ENCODE results near the gene GRN.

The GRN gene

GRCh38 chr17:44374306-44375195 lies 29.4 kb downstream of the GRN start:
- DNase-seq (ENCODE audit: low read depth), result no peak
- TF ChIP-seq CTCF (IDR thresholded peaks at IDR 0.05; ENCODE audit: insufficient read depth, low read depth, low read length, missing control alignments), result no peak
- H3K4me3 ChIP-seq (ENCODE audit: low read depth, low read length), result no peak overlapping the region

GRCh38 chr17:44375196-44376017 lies 30.3 kb downstream of the GRN start:
- DNase-seq (ENCODE audit: low read depth), result no peak
- TF ChIP-seq CTCF (IDR thresholded peaks at IDR 0.05; ENCODE audit: insufficient read depth, low read depth, low read length, missing control alignments), result no peak
- no peak overlapping the region for H3K4me3 ChIP-seq (ENCODE audit: low read depth, low read length)

- TF ChIP-seq CTCF (IDR thresholded peaks at IDR 0.05; ENCODE audit: insufficient read depth, low read depth, low read length, missing control alignments), result peak; percentile 63
- no peak for DNase-seq (ENCODE audit: low read depth)
- no peak overlapping the region for H3K4me3 ChIP-seq (ENCODE audit: low read depth, low read length)
These were observed 31.0 kb downstream of the GRN start for GRCh38 chr17:44376124-44376523.

- no peak for TF ChIP-seq CTCF (IDR thresholded peaks at IDR 0.05; ENCODE audit: insufficient read depth, low read depth, low read length, missing control alignments)
- DNase-seq (ENCODE audit: low read depth), result no peak
- no peak overlapping the region for H3K4me3 ChIP-seq (ENCODE audit: low read depth, low read length)
These were observed 31.7 kb downstream of the GRN start for GRCh38 chr17:44376779-44377178.

- no peak for DNase-seq (ENCODE audit: low read depth)
- no peak overlapping the region for H3K4me3 ChIP-seq (ENCODE audit: low read depth, low read length)
These were observed 33.1 kb downstream of the GRN start for GRCh38 chr17:44378171-44378705.

GRCh38 chr17:44379887-44380286 lies 34.8 kb downstream of the GRN start:
- no peak for TF ChIP-seq CTCF (IDR thresholded peaks at IDR 0.05; ENCODE audit: insufficient read depth, low read depth, low read length, missing control alignments)
- DNase-seq (ENCODE audit: low read depth), result no peak
- no peak overlapping the region for H3K4me3 ChIP-seq (ENCODE audit: low read depth, low read length)

More at GRCh38 chr17:44378171-44378705, 33.1 kb downstream of the GRN start:
- TF ChIP-seq CTCF (IDR thresholded peaks at IDR 0.05; ENCODE audit: insufficient read depth, low read depth, low read length, missing control alignments), result no peak
